Aorta (tissue), 5 donors: ENCODE data around the gene PCDH1. TPM values are rescaled to one million over a fixed set of nuclear protein-coding genes. Genes with fewer than 3 reads are reported as not detected.

Experiments
- ATAC-seq: fragments of 200-7000 bp; cut with Tn5 transposase; one replicate; pipeline ENCODE4 v1.9.1; 2022; ENCODE audit warnings: moderate library complexity; ENCODE audit not compliant: low FRiP score
- DNase-seq, 2 donors: peaks; one replicate each; pipeline ENCODE4 v3.0.0-alpha.2; 2020
- H3K27ac ChIP-seq, 2 donors: one replicate each; pipeline ENCODE4 v1.5.1; 2013; ENCODE audit warnings: low read length in 2 of 2, mild to moderate bottlenecking in 2 of 2, moderate library complexity in 2 of 2, control low read depth in 1 of 2, inconsistent platforms in 1 of 2, low read depth in 1 of 2
- H3K27me3 ChIP-seq, 2 donors: one replicate each; pipeline ENCODE4 v1.6.1; 2013; ENCODE audit warnings: control low read depth in 1 of 2, low read length in 1 of 2, mild to moderate bottlenecking in 1 of 2, moderate library complexity in 1 of 2; ENCODE audit not compliant: insufficient read depth in 2 of 2, control insufficient read depth in 1 of 2
- H3K36me3 ChIP-seq, 2 donors: one replicate each; pipeline ENCODE4 v1.6.1; 2013; ENCODE audit warnings: control low read depth in 1 of 2, low read length in 1 of 2, mild to moderate bottlenecking in 1 of 2; ENCODE audit not compliant: insufficient read depth in 2 of 2, control insufficient read depth in 1 of 2
- H3K4me1 ChIP-seq, 2 donors: one replicate each; pipeline ENCODE4 v1.6.1; 2013; ENCODE audit warnings: low read length in 2 of 2, control low read depth in 1 of 2, mild to moderate bottlenecking in 1 of 2, moderate library complexity in 1 of 2; ENCODE audit not compliant: insufficient read depth in 2 of 2, control insufficient read depth in 1 of 2
- H3K4me3 ChIP-seq, 2 donors: one replicate each; pipeline ENCODE4 v1.5.1; 2013; ENCODE audit warnings: low read length in 2 of 2, control low read depth in 1 of 2, mild to moderate bottlenecking in 1 of 2
- H3K9me3 ChIP-seq: one replicate; pipeline ENCODE4 v1.6.1; 2013; ENCODE audit warnings: mild to moderate bottlenecking, low read length; ENCODE audit not compliant: control insufficient read depth
- WGBS, 2 donors: extraction: QIAGEN DNeasy Blood & Tissue Kit; methylation state at CpG; one replicate each; pipeline ENCODE4 v1.1.7; 2013; 5-methylcytosine and 5-hydroxymethylcytosine counted together
- intact Hi-C, 2 donors: fragments of 100-400 bp; cut with DNase I; formaldehyde crosslinking; loops; one replicate each; pipeline versions ENCODE4 v1.14.2 to v1.15.0; 2022
- polyA plus RNA-seq, 2 donors: library from polyadenylated mRNA; stranded (reverse); fragments of 200-250 nt; gene quantifications; one replicate each; pipeline ENCODE4 v1.2.3, GENCODE V29; 2013
- total RNA-seq, 2 donors: library from RNA; stranded (reverse); fragmentation: NEBNext Ultra II Directional; extraction: Animal tissue kit (Norgen Biotek cat#: 25700); gene quantifications; one replicate each; pipeline ENCODE4 v1.2.1, GENCODE V29; 2021
- donor health status: healthy with polysubstance abuse.
- donor health status: Bipolar disorder and iron deficiency.
- donor health status: DM: no; HTN: no; CAD: no.
- donor health status: DM: no; HTN: no; CAD: no.
- donor health status: DM: yes; HTN: yes; CAD: no.

PCDH1 gene
- total and polyA plus RNA-seq, 4 donors = 1.4 to 41.9 (median 15.9) TPM

DNA sequence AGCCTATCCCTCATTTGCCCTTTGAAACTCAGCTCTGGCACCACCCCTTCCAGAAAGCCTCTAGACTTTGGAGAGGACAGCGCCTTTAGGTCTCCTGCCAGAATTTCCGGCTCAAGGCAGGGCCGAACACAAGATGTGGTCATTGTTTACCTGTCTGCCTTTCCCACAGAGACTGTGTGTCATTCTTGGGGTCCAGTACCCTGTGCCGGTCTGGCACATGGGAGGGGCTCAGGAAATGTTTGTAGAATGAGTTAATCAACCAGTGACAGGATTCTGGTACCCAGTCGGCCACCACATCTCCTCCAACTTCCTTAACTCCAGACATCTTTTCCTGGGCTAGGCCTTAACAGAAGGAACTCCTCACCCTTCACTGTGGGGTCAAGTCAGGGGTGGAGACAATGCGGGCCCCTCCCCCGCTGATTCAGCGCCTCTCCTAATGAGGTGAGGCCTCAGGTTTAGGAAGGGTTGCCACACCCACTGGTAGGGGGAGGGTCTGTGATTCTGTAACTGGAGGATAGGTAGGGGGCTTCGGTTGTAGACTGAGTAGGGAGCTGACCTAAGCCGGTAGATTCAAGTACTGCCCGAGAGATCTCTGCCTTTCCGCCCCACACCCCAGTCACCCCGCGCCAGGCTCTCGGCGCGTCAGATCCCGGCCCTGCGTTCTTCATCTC is 29.3 kb downstream of the PCDH1 start:
- H3K27me3 ChIP-seq = no peaks in the 10 kb centered on the region
- H3K9me3 ChIP-seq = no peaks in the 10 kb centered on the region
- no peaks in the 10 kb centered on the region for H3K4me1 ChIP-seq
- 2 to 4% methylated on average over 19 of the region's 19 CpGs for WGBS, 2 donors
- intact Hi-C loops = no loop called here
- H3K27ac ChIP-seq = peak overlapping the region; percentile 72 to 87
- no peaks in the 10 kb centered on the region for H3K36me3 ChIP-seq
- H3K4me3 ChIP-seq = peak overlapping the region; percentile 76 to 78
- ATAC-seq (peak; percentile 52), DNase-seq (peak; percentile 77 to 84)

DNA sequence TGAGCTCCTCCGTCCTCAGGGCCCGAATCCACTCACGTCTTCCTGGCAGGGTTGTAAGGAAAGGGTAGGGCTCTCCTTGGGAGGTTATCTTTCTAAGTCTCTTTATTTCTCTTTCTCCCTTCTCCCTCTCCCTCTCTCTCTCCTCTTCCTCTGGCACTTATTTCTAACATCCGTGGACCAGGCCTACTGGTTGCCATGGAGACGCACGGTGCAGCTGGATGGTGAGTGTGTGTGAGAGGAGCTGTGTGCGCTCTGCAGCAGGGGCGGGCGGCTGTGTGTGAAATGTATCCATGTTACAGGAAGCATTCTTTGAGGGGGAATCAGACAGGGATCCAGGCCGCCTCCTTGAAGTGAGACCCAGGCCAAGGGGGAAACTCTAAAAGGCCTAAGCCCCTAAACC is 32.2 kb downstream of the PCDH1 start:
- DNase-seq (no peak), ATAC-seq (no peak)
- Histone ChIP-seq H3K27ac (no peak overlapping the region), H3K27me3 (no peaks in the 10 kb centered on the region), H3K4me1 (no peaks in the 10 kb centered on the region), H3K36me3 (no peaks in the 10 kb centered on the region), H3K4me3 (no peak overlapping the region), H3K9me3 (no peaks in the 10 kb centered on the region)
- intact Hi-C loops = no loop called here
- 61 to 65% methylated on average over 10 of the region's 10 CpGs for WGBS, 2 donors

DNA sequence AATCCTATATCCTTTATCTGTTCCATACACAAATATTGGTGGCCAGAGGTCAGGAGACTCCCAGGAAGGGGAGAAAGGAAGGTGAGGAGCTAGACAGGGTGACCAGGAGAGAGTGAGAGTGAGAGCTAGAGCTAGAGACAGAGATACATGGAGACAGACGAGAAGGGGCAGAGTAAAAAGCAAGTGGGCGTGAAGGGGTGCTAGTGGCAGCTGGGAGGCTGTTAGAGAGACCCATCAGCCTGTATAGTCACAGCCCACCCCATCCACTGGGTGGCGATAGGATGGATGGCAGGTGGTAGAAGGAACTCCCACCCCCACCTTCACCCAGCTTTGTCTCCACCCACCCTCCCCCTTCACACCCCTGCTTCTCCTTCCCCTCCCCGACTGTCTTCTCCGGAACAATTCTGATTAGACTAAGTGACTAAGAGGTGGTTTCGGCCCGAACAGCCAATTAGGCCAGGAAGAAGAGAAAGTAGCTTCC is 32.8 kb downstream of the PCDH1 start:
- H3K4me3 ChIP-seq = no peak overlapping the region
- H3K27me3 ChIP-seq = no peaks in the 10 kb centered on the region
- ATAC-seq (no peak), DNase-seq (no peak)
- no peaks in the 10 kb centered on the region for H3K4me1 ChIP-seq
- H3K36me3 ChIP-seq = no peaks in the 10 kb centered on the region
- no peak overlapping the region for H3K27ac ChIP-seq
- intact Hi-C loops = no loop called here
- WGBS, 2 donors = 54 to 69% methylated on average over 6 to 7 of the region's 7 CpGs
- H3K9me3 ChIP-seq = no peaks in the 10 kb centered on the region

DNA sequence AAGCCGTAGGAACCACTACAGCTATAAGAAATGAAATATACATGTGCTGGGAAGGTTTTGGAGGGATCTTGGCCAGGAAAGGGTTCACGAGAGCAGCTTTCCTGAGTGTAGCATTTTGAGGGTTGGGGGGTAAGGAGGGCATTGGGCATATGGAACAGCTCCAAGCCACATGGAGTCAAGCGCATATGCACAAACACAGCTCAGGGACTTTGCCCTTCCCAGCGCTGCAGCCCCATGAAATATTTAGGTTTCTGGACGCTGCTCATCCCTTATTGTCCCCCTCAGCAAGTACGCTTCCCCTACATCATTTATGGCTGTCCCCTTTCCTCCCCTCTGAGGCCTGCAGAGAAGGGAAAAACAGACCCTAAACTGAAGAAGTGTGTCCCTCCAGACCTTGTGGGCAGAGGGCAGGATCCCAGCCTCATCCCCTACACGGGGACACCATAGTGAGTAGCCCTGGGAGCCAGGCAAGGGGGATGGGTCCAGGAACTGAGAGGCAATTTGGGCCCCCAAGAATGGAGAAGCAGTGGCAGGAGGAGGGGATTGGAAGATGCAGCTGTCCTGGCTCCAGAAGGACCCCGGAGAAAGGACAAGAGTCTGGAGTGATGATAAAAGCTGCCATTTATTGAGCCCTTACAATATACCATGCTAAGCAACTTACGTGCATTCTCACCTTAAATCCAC is 33.7 kb downstream of the PCDH1 start:
- ATAC-seq = no peak
- Histone ChIP-seq H3K4me1 (no peaks in the 10 kb centered on the region), H3K27me3 (no peaks in the 10 kb centered on the region), H3K4me3 (no peak overlapping the region), H3K36me3 (no peaks in the 10 kb centered on the region), H3K27ac (no peak overlapping the region), H3K9me3 (no peaks in the 10 kb centered on the region)
- intact Hi-C loops = no loop called here
- peak in 1 of 2 donors; percentile 17 for DNase-seq
- 84 to 86% methylated on average over 9 of the region's 9 CpGs for WGBS, 2 donors

DNA sequence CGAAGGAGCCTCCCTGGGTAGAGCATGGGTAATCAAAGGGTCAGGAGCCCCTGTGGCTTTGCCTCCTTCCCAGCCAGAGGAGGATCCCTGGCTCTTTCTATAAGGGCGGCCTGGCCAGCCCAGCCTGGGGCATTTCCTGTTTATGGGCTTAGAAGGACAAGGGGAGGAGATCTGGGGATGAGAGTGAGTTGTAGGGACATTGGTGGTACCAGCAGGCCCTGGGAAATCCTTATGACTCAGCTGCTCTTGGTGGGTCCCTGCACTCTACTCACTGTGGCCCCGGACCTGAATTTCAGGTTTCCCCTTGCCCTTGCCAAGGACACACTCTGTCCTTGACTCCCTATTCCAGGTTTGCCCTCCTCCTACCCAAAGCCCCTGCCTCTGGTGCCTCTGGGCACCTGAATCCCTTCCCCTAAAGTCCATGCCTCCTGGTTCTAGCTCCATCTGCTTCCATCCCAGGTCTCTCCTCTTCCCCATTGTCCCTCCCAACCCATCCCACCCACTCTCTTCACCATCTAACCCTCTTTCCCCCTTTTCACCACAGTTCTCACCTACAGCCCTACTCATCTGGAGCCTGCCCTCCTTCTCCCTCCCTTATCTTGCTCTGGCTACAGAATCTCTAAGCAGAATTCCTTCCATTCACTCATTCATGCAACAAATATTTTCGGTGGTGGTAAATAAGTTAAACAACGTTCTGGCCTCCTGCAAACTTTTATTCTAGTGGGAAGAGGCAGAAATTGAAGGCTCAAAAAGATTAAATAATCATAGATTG is 34.9 kb downstream of the PCDH1 start:
- no peak for ATAC-seq
- H3K4me1 ChIP-seq = no peaks in the 10 kb centered on the region
- H3K36me3 ChIP-seq = no peaks in the 10 kb centered on the region
- DNase-seq = no peak
- intact Hi-C loops = no loop called here
- H3K4me3 ChIP-seq = no peak overlapping the region
- H3K27ac ChIP-seq = no peak overlapping the region
- 55 to 60% methylated on average over 5 of the region's 5 CpGs for WGBS, 2 donors
- no peaks in the 10 kb centered on the region for H3K27me3 ChIP-seq
- H3K9me3 ChIP-seq = no peaks in the 10 kb centered on the region

DNA sequence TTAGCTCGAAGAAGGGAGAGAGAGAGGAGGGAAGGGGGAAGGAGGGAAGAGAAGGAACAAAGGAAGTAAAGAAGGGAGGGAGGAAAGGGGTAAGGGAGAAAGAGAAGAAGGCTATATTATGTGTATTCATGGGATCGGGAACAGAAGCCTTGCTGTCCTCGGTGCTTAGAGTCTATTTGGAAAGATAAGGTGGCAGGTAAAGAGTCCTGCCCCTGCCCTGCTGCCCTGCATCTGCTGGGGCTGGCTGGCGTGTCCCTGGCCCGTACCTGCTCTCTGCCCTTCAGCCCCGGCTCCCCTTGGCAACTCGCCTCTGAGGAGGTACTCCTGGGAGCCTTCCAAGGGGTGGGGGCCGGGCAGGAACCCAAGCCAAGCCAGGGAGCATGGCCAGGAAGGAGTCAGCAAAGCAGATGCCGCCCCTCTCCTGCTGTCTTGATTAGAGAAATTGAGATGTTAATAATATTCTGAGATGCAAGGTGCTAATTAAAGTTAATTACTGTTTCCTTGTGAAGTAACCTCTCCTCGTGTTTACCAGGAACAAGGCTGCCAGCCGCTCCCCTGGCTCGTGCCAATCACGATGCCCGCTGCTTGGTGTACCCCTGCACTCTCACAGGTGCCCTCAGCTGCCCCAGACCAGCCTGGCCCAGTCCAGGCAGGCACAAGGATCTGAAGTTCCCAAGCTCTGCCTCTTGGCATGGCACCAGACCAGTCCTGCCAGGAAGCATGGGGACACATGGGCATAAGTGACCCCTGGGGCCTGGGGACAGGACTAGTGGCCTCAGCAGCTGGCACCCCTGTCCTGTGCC is 36.6 kb downstream of the PCDH1 start:
- H3K27me3 ChIP-seq = no peaks in the 10 kb centered on the region

DNA sequence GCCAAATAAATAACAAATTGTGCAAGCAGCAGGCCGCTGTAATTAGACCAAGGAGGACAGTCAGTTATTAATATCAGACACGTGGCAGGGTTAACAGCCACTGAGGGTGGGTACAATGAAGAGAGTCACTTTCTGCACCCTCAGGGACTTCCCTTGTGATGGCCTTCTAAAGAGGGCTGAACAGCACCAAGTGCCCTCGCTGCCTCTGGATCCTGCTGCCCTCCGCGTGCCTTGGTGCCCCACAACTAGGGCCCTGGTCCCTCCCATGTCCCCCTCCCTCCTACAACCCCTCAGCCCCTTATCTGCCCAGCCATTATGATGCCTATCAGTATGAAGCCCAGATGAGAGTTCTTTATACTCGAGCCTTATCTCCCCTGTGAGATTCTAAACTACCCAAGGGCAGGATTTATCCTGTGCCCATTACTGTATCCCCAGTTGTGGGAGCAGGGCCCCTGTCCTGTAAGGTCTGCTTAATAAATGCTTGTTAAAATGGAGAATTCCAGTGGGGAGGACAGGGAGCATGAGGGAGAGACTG is 37.3 kb downstream of the PCDH1 start:
- Histone ChIP-seq H3K36me3 (no peaks in the 10 kb centered on the region), H3K27ac (no peak overlapping the region), H3K27me3 (no peaks in the 10 kb centered on the region), H3K9me3 (no peaks in the 10 kb centered on the region), H3K4me3 (no peak overlapping the region), H3K4me1 (no peaks in the 10 kb centered on the region)
- intact Hi-C loops = no loop called here
- 81 to 86% methylated on average over 6 of the region's 6 CpGs for WGBS, 2 donors
- DNase-seq (no peak), ATAC-seq (no peak)

More for the DNA sequence above, 36.6 kb downstream of the PCDH1 start:
- Histone ChIP-seq H3K27ac (no peak overlapping the region), H3K36me3 (no peaks in the 10 kb centered on the region), H3K4me3 (no peak overlapping the region), H3K9me3 (no peaks in the 10 kb centered on the region), H3K4me1 (no peaks in the 10 kb centered on the region)
- 36 to 39% methylated on average over 14 of the region's 14 CpGs for WGBS, 2 donors
- no peak for DNase-seq
- intact Hi-C loops = no loop called here
- no peak for ATAC-seq

DNA sequence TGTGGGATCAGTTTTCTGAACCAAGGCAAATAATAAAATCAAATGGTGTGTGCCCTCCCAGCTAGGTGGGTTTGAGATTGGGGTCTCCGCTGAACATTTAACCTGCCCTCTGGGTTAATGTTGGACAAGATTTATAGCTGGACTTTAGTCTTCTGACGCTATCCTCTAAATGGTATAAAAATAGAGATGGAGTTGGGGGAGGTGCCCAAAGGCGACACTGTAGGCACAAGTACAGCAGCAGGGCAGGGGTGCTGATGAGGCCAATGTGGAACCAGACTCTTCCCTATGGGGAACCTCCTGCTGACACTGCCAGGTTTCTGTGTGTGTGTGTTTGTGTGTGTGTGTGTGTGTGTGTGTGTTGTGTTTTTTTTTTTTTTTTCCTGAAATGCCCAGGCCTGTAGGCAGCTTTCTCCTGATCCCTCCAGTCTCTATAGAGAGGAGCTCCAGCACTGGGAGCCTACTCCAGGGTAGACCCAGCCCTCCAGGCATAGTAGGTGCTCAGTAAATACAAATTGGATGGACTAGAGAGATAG is 37.9 kb downstream of the PCDH1 start:
- DNase-seq (no peak), ATAC-seq (no peak)
- intact Hi-C loops = no loop called here
- H3K4me1 ChIP-seq = no peaks in the 10 kb centered on the region
- no peaks in the 10 kb centered on the region for H3K27me3 ChIP-seq
- no peak overlapping the region for H3K4me3 ChIP-seq
- no peaks in the 10 kb centered on the region for H3K36me3 ChIP-seq
- no peaks in the 10 kb centered on the region for H3K9me3 ChIP-seq
- WGBS, 2 donors = 59 to 76% methylated on average over 3 of the region's 3 CpGs
- no peak overlapping the region for H3K27ac ChIP-seq
